ENCODE data around the gene NMT1.

Gene NMT1

GRCh38 chr17:45144199-45145034 is 83.3 kb downstream of the NMT1 start:
- DNase-seq (ENCODE audit: low read depth, low spot score): no peak
- H3K4me3 ChIP-seq (ENCODE audit: low read length): no peak overlapping the region

- no peak for DNase-seq (ENCODE audit: low read depth, low spot score)
Measured at GRCh38 chr17:45145035-45145389, 83.9 kb downstream of the NMT1 start.

GRCh38 chr17:45146166-45146565 is 85.0 kb downstream of the NMT1 start:
- H3K4me3 ChIP-seq (ENCODE audit: low read length): peak overlapping the region; percentile 89
- DNase-seq (ENCODE audit: low read depth, low spot score): no peak

More at GRCh38 chr17:45145035-45145389, 83.9 kb downstream of the NMT1 start:
- no peak overlapping the region for H3K4me3 ChIP-seq (ENCODE audit: low read length)

- peak overlapping the region; percentile 89 for H3K4me3 ChIP-seq (ENCODE audit: low read length)
Measured at GRCh38 chr17:45146592-45146889, 85.4 kb downstream of the NMT1 start.

GRCh38 chr17:45146890-45147580 is 85.9 kb downstream of the NMT1 start:
- peak; percentile 78 for DNase-seq (ENCODE audit: low read depth, low spot score)
- peak overlapping the region; percentile 89 for H3K4me3 ChIP-seq (ENCODE audit: low read length)

More at GRCh38 chr17:45146592-45146889, 85.4 kb downstream of the NMT1 start:
- DNase-seq (ENCODE audit: low read depth, low spot score): no peak

GRCh38 chr17:45147581-45148182 is 86.6 kb downstream of the NMT1 start:
- H3K4me3 ChIP-seq (ENCODE audit: low read length): peak overlapping the region; percentile 89
- DNase-seq (ENCODE audit: low read depth, low spot score): peak; percentile 97

- DNase-seq (ENCODE audit: low read depth, low spot score): peak; percentile 99
- peak within 1 kb of the TSS; percentile 89 for H3K4me3 ChIP-seq (ENCODE audit: low read length)
Measured at GRCh38 chr17:45148183-45149036, 87.3 kb downstream of the NMT1 start, which contains the start of gene HEXIM1. HEXIM1 (plus strand) TSS chr17:45148475; CDS start chr17:45149191, 716 bp downstream.

- peak; percentile 61 for DNase-seq (ENCODE audit: low read depth, low spot score)
- peak overlapping the region; percentile 86 for H3K4me3 ChIP-seq (ENCODE audit: low read length)
Measured at GRCh38 chr17:45149037-45149668, 88.0 kb downstream of the NMT1 start.

GRCh38 chr17:45149669-45150664 is 88.8 kb downstream of the NMT1 start:
- H3K4me3 ChIP-seq (ENCODE audit: low read length): peak overlapping the region; percentile 86
- DNase-seq (ENCODE audit: low read depth, low spot score): no peak

- DNase-seq (ENCODE audit: low read depth, low spot score): no peak
Measured at GRCh38 chr17:45150911-45151809, 90.0 kb downstream of the NMT1 start.

GRCh38 chr17:45155029-45155428 is 93.9 kb downstream of the NMT1 start:
- no peak for DNase-seq (ENCODE audit: low read depth, low spot score)
- no peak overlapping the region for H3K4me3 ChIP-seq (ENCODE audit: low read length)

More at GRCh38 chr17:45150911-45151809, 90.0 kb downstream of the NMT1 start:
- no peak overlapping the region for H3K4me3 ChIP-seq (ENCODE audit: low read length)

GRCh38 chr17:45155483-45155882 is 94.4 kb downstream of the NMT1 start:
- H3K4me3 ChIP-seq (ENCODE audit: low read length): no peak overlapping the region
- no peak for DNase-seq (ENCODE audit: low read depth, low spot score)

- no peak for DNase-seq (ENCODE audit: low read depth, low spot score)
- no peak overlapping the region for H3K4me3 ChIP-seq (ENCODE audit: low read length)
Measured at GRCh38 chr17:45156242-45156641, 95.1 kb downstream of the NMT1 start.
